BJ (cell line): ENCODE measurements around the gene FBH1. TPM values are rescaled to one million over a fixed set of nuclear protein-coding genes. Genes with fewer than 3 reads are reported as not detected.
A peak's percentile ranks its signal among the peaks of the same experiment; 100 is the strongest.

Source experiments
- CTCF ChIA-PET: fragments of 350-600 bp; formaldehyde crosslinking; extraction: SDS; loops from one replicate; lab custom pipeline; 2021; ENCODE audit warnings: antibody characterized with exemption, inconsistent platforms; lab: Yijun Ruan, JAX
- POLR2A ChIA-PET: fragments of 300-600 bp; sonication (Branson Sonifier 250); formaldehyde crosslinking; extraction: SDS; loops from one replicate; lab custom pipeline; 2021; ENCODE audit warnings: antibody characterized with exemption; lab: Charles Lee
- DNase-seq: peaks from one replicate; pipeline ENCODE4 v3.0.0-alpha.2; 2011; ENCODE audit warnings: low read depth
- H3K27me3 ChIP-seq: 2 replicates; pipeline ENCODE4 v1.6.0; 2011; ENCODE audit warnings: low read length; ENCODE audit not compliant: control insufficient read depth, insufficient read depth
- H3K36me3 ChIP-seq: 2 replicates; pipeline ENCODE4 v1.5.1; 2011; ENCODE audit warnings: low read length; ENCODE audit not compliant: control insufficient read depth, insufficient read depth
- H3K4me3 ChIP-seq: 2 replicates; pipeline ENCODE4 v1.5.1; 2011; ENCODE audit warnings: low read depth, mild to moderate bottlenecking, control low read depth, low read length
- polyA plus RNA-seq: library from polyadenylated mRNA; depleted of rRNA; stranded (reverse); fragments of >200 nt; gene quantifications from 2 replicates; pipeline ENCODE4 v1.2.3, GENCODE V29; 2011
- TF ChIP-seq, protein P1 (sequence below): IDR thresholded peaks from 2 replicates; pipeline ENCODE4 v1.5.1; 2011; ENCODE audit warnings: low read depth, mild to moderate bottlenecking, control low read depth, inconsistent platforms, low read length, moderate library complexity; ENCODE audit not compliant: insufficient read depth

Gene FBH1
- polyA plus RNA-seq, 1 experiment, result 82.5 TPM

DNA sequence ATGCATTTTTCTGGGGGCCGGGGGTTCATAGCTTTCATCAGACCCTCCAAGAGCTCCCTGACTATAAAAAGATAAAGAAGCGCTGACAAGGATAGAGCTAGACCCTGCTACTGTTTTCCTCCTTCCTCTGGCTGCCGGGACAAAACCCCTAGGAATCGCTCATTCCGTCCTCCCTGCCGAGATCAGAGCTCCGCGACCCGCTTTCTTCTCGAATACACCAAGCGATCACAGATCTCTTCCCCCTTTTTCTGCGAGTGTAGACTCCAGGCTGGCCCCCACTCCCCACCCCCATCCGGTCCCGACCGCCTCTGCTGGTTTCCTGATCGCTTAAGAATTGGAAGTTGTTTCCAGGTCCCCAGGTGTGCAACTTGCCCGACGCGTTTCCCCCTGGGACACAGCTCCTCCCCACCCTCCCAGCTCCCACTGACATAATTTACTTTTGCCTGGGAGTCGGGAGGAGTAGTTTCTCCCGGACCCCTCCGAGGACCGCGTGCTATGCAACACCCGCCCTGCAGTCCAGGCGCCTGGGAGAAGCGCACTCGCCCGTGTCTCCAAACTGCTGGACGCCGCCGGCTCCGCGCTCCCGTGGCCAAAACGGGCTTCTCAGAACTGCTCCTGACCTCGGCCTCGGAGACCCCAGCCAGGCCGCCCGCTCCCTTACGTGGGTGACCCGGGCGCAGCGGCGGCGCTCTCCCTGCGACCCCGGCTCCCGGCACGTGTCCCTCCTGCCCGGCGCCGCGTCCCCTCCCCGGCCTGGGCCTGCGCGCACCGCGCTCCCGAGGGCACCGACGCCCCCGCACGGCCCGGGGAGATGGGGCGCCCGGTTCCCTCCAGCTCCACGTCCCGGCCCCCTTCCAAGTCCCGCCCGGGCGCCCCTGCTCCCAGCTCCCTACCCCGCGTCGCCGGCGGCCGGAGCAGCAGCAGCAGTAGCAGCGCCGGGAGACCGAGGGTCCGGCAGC lies 86.7 kb downstream of the FBH1 start:
- H3K27me3 ChIP-seq, result peaks cover 1% of the 10 kb centered on the region; the same call in 1 of the 2 replicates
- ChIA-PET POLR2A (interaction anchor here (0.6 kb wide), 1 partner anchor 152 kb away, joined by 4 read pairs; no protein-coding TSS in a partner anchor), CTCF (interaction anchor here (0.8 to 3.0 kb wide), 7 partner anchors 9 to 109 kb away, joined by 3 to 9 read pairs (median 4); no protein-coding TSS in a partner anchor)
- peak overlapping the region; percentile 63 for H3K4me3 ChIP-seq
- DNase-seq, result no peak
- TF ChIP-seq, protein P1, sequence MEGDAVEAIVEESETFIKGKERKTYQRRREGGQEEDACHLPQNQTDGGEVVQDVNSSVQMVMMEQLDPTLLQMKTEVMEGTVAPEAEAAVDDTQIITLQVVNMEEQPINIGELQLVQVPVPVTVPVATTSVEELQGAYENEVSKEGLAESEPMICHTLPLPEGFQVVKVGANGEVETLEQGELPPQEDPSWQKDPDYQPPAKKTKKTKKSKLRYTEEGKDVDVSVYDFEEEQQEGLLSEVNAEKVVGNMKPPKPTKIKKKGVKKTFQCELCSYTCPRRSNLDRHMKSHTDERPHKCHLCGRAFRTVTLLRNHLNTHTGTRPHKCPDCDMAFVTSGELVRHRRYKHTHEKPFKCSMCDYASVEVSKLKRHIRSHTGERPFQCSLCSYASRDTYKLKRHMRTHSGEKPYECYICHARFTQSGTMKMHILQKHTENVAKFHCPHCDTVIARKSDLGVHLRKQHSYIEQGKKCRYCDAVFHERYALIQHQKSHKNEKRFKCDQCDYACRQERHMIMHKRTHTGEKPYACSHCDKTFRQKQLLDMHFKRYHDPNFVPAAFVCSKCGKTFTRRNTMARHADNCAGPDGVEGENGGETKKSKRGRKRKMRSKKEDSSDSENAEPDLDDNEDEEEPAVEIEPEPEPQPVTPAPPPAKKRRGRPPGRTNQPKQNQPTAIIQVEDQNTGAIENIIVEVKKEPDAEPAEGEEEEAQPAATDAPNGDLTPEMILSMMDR, result no peak
- H3K36me3 ChIP-seq, result no peaks in the 10 kb centered on the region

GRCh38 chr10:5977471-5978229 lies 87.6 kb downstream of the FBH1 start, which contains the start of gene IL15RA:
Gene IL15RA (minus strand): TSS chr10:5977543. CDS start chr10:5977492, 51 bp downstream.
- peak within 1 kb of the TSS; percentile 63 for H3K4me3 ChIP-seq
- CTCF ChIA-PET, result interaction anchor here (1.0 to 3.0 kb wide), 5 partner anchors 10 to 110 kb away, joined by 3 to 9 read pairs (median 4); no protein-coding TSS in a partner anchor
- POLR2A ChIA-PET, result no interaction called here

DNA sequence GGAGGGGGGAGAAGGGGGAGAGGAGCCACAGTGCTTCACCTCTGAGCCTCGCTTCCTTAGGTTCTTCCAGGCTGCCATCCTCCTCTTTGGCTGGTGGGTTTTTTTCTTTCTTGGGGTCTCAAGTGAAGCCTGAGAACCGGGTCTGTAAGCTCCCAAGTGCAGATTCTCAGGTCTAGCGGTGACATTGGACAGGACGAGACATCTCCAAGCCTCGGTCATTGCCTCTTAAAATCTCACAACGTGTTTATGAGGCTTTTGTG lies 88.1 kb downstream of the FBH1 start:
- ChIA-PET CTCF (interaction anchor here (1.0 to 3.0 kb wide), 4 partner anchors 10 to 109 kb away, joined by 3 to 9 read pairs (median 4); no protein-coding TSS in a partner anchor), POLR2A (no interaction called here)
- DNase-seq, result no peak
- H3K27me3 ChIP-seq, result peaks cover 1% of the 10 kb centered on the region; the same call in 1 of the 2 replicates
- TF ChIP-seq, protein P1, result no peak
- H3K4me3 ChIP-seq, result peak overlapping the region; percentile 63
- no peaks in the 10 kb centered on the region for H3K36me3 ChIP-seq

More at GRCh38 chr10:5977471-5978229, 87.6 kb downstream of the FBH1 start, which contains the start of gene IL15RA:
- DNase-seq, result no peak
- Histone ChIP-seq H3K36me3 (no peaks in the 10 kb centered on the region), H3K27me3 (peaks cover 1% of the 10 kb centered on the region; the same call in 1 of the 2 replicates)
- TF ChIP-seq, protein P1, result no peak

GRCh38 chr10:5981529-5981928 lies 91.5 kb downstream of the FBH1 start:
- TF ChIP-seq, protein P1, result no peak
- CTCF ChIA-PET, result interaction anchor here (2.7 kb wide), 1 partner anchor 32 kb away, joined by 6 read pairs; no protein-coding TSS in a partner anchor
- Histone ChIP-seq H3K27me3 (peaks cover 3% of the 10 kb centered on the region; the same call in 1 of the 2 replicates), H3K36me3 (no peaks in the 10 kb centered on the region), H3K4me3 (no peak overlapping the region)
- no peak for DNase-seq
- POLR2A ChIA-PET, result no interaction called here

DNA sequence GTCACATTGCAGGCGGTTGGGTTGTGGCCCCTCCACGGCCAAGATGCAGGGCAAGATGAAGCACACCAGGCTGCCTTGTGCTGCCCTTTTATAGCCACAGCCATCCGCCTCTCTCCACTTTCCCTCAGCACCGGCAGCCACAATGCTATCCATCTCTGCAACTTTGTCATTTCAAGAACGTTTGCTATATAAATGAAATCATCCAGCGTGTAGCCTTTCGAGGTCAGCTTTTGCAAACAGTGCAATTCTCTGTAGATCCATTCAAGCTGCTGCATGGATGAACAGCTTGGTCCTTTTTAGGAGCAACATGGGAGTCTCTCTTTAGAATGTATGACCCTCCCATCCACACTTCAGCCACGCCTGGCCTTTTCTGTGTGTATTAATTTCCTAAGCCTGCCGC lies 93.7 kb downstream of the FBH1 start:
- POLR2A ChIA-PET, result no interaction called here
- TF ChIP-seq, protein P1, result no peak
- Histone ChIP-seq H3K4me3 (no peak overlapping the region), H3K36me3 (no peaks in the 10 kb centered on the region), H3K27me3 (peaks cover 4% of the 10 kb centered on the region)
- DNase-seq, result no peak
- CTCF ChIA-PET, result no interaction called here
